Ishikawa (cell line): Measurements from ENCODE around the gene DDAH1.

ENCODE experiments used
- CEBPB ChIP-seq: IDR thresholded peaks from 2 replicates; pipeline ENCODE4 v1.6.1; 2012
- CREB1 ChIP-seq: IDR thresholded peaks from 2 replicates; pipeline ENCODE4 v1.6.1; 2012; ENCODE audit warnings: low read depth
- EP300 ChIP-seq: IDR thresholded peaks from 2 replicates; pipeline ENCODE4 v1.6.1; 2012; ENCODE audit warnings: borderline replicate concordance
- FOXM1 ChIP-seq: IDR thresholded peaks from 2 replicates; pipeline ENCODE4 v1.6.1; 2012; ENCODE audit warnings: low read depth, borderline replicate concordance
- TAF1 ChIP-seq: IDR thresholded peaks from 2 replicates; pipeline ENCODE4 v1.6.1; 2012; ENCODE audit warnings: low read depth, mild to moderate bottlenecking
- TCF12 ChIP-seq: IDR thresholded peaks from 2 replicates; pipeline ENCODE4 v1.6.1; 2012; ENCODE audit warnings: low read depth
- TEAD4 ChIP-seq: IDR thresholded peaks from 2 replicates; pipeline ENCODE4 v1.6.1; 2012
- YY1 ChIP-seq: IDR thresholded peaks from 2 replicates; pipeline ENCODE4 v1.6.1; 2012; ENCODE audit warnings: low read depth
- TF ChIP-seq, protein P1 (sequence below): IDR thresholded peaks from 2 replicates; pipeline ENCODE4 v1.6.1; 2012

DNA sequence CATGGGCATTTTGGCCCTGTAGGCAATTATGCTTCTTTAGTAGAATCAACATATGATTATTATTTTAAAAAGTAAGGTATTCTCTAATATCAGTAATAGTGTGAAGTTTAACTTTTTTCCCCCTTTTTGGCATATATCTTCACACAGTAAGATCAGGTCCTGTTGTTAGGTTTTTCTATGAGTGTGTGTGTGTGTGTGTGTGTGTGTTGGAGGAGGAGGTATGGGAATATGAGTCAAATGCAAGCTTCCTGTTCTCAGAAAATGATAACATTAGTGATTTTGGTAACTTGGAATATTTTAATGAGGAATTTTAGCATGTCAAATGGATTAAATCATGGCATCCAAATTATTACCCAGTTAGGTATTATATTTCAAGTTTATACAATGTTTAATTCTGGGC lies 122.8 kb downstream of the DDAH1 start:
- TF ChIP-seq TCF12 (no peak), TEAD4 (no peak), CEBPB (no peak), TAF1 (no peak), YY1 (no peak), CREB1 (no peak), FOXM1 (no peak), EP300 (no peak)
- TF ChIP-seq, protein P1, sequence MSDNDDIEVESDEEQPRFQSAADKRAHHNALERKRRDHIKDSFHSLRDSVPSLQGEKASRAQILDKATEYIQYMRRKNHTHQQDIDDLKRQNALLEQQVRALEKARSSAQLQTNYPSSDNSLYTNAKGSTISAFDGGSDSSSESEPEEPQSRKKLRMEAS, result no peak
